ENCODE data around the gene CDH7.

DNA sequence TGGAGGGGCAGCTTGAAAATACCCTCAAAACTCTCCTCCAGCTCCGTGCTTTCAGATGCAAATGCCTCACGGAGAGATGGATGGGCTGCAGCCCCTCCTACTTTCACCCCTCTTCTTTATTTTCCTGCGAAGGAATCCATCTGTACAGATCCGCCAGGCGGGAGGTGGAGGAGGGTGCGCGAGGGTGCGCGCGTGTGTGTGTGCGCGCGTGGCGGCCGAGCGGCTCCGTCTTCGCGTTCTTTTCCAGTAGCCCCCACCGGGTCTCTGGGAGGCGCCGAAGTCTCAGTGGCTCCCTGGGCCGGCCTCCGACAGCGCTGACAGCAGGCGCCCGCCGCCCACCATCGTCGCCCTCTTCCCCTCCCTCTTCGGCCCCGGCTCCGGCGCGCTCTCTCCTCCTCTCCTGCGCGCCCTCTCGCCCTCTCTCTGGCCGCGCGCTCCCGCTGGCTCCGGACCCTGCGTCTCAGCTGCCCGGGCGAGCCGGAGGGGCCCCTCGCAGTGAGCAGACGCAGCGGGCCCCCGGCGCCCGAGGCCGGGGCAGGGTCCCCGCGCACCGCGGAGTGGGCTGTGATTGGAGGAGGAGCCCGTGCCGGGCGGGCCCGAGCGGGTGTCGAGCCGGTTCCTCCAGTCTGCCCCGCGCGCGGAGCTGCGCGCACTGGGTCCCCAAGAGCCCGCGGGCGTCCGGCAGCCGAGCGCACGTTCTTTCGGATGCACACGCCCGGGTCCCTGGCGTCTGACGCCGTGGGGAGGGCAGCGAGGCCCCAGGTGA is at the start of gene CDH7:
- TF ChIP-seq, protein P1, sequence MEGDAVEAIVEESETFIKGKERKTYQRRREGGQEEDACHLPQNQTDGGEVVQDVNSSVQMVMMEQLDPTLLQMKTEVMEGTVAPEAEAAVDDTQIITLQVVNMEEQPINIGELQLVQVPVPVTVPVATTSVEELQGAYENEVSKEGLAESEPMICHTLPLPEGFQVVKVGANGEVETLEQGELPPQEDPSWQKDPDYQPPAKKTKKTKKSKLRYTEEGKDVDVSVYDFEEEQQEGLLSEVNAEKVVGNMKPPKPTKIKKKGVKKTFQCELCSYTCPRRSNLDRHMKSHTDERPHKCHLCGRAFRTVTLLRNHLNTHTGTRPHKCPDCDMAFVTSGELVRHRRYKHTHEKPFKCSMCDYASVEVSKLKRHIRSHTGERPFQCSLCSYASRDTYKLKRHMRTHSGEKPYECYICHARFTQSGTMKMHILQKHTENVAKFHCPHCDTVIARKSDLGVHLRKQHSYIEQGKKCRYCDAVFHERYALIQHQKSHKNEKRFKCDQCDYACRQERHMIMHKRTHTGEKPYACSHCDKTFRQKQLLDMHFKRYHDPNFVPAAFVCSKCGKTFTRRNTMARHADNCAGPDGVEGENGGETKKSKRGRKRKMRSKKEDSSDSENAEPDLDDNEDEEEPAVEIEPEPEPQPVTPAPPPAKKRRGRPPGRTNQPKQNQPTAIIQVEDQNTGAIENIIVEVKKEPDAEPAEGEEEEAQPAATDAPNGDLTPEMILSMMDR (IDR thresholded peaks at IDR 0.05): no peak
- no peak for TF ChIP-seq EZH2phosphoT487 (IDR thresholded peaks at IDR 0.05)
